Stimulated activated CD4-positive, alpha-beta T cell treated with anti-CD3 and anti-CD28 coated beads, Interleukin-12 subunit alpha, Interleukin-12 subunit beta, amount 100 ng/mL, for 48 hours (primary cell): ENCODE measurements around the gene MFNG.

Source experiments
- DNase-seq, 3 donors: peaks; one replicate each; pipeline ENCODE4 v3.0.0-alpha.2; 2020; ENCODE audit warnings: low read depth in 2 of 3, low spot score in 1 of 3

Gene MFNG

GRCh38 chr22:37514526-37515051 is 28.4 kb upstream of the MFNG start:
- no peak for DNase-seq

- DNase-seq = no peak
Observed at GRCh38 chr22:37511395-37512104, 25.4 kb upstream of the MFNG start.

GRCh38 chr22:37510091-37510490 is 23.9 kb upstream of the MFNG start:
- no peak for DNase-seq

- no peak for DNase-seq
Observed at GRCh38 chr22:37509059-37509860, 23.1 kb upstream of the MFNG start.

- DNase-seq = no peak
Observed at GRCh38 chr22:37508431-37508992, 22.3 kb upstream of the MFNG start.

- DNase-seq = no peak
Observed at GRCh38 chr22:37507731-37508130, 21.5 kb upstream of the MFNG start.

- no peak for DNase-seq
Observed at GRCh38 chr22:37505989-37506388, 19.8 kb upstream of the MFNG start.

- DNase-seq = no peak
Observed at GRCh38 chr22:37505565-37505964, 19.4 kb upstream of the MFNG start.

- no peak for DNase-seq
Observed at GRCh38 chr22:37504964-37505363, 18.8 kb upstream of the MFNG start.

- DNase-seq = no peak
Observed at GRCh38 chr22:37503850-37504249, 17.7 kb upstream of the MFNG start.

GRCh38 chr22:37503183-37503683 is 17.0 kb upstream of the MFNG start:
- DNase-seq = no peak

- DNase-seq = no peak
Observed at GRCh38 chr22:37502342-37503182, 16.4 kb upstream of the MFNG start.

- no peak for DNase-seq
Observed at GRCh38 chr22:37501610-37502341, 15.6 kb upstream of the MFNG start.

GRCh38 chr22:37500745-37501609 is 14.8 kb upstream of the MFNG start:
- no peak for DNase-seq

- DNase-seq = no peak
Observed at GRCh38 chr22:37499789-37500540, 13.8 kb upstream of the MFNG start.

GRCh38 chr22:37499027-37499707 is 13.0 kb upstream of the MFNG start:
- no peak for DNase-seq

GRCh38 chr22:37498289-37498909 is 12.2 kb upstream of the MFNG start:
- peak; percentile 42 to 64 (median 60) for DNase-seq
